HG02610 (cell line): ENCODE data around the gene ADAMTSL1.

Experiments used
- ATAC-seq: cut with Tn5 transposase; IDR thresholded peaks from one replicate; pipeline ENCODE4 v1.9.1; 2021; ENCODE audit warnings: mild to moderate bottlenecking, moderate library complexity; ENCODE audit not compliant: unreplicated experiment

Gene ADAMTSL1

DNA sequence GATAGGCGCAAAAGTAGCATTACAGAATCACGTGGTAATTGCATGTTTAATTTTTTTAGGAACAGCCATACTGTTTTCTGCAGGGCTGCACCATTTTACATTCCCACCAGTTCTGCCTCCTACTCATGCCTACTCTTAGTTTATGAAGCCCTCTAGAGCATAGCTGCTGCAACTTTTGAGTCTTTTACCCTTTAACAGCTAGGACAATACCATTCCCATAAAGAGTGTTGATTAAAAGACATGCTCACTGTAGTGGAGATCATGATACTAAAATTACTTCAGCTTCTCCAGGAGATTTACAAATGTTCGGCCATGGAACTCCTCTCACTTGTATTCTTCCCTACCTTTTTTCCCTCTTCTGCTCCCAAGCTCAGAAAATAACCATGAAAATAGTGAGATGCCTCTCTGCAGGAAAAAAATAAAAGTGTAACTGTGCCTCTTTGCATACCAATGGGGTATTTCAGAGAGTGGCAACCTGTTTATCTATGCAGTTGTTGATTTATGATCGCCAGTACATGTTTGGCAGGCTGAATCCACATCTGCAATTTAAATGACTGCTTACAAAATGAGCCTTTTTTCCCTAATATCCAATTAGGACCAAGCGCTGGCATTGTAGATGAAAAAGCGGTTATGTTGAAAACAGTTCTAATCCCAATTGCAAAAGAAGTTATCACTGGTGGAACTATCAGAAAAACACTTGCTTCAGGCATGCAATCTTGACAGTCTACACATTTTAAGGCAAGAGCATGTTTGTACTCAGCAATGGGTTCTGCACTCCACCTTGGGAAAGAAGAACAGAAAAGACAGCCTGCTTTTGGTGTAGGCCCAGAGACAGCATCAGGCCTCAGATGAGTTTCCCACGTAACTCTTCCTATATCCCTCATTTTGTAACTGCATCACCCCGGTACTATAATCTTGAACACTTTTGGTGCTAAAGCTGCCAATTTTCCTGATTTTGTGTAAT is 131.1 kb downstream of the ADAMTSL1 start:
- ATAC-seq = no peak

DNA sequence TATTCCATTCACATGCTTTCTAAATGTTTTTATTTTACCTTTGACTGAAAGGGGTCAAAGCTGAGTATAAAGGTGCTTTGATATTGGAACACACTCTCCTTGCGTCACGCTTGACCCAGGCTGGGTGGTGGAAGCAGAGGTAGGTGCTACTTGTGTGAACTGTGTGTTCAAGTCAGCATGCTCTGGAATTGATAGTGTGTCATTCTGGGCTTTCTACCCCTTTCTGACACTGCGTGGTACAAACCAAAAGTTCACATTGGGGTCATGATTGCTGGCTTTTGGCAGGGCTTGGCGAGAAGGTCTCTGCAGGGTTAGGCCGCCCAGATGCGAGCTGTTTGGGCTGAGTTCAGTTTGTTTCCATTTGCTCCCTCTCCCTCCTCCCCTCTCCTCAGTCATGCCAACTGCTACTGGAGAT is 131.8 kb downstream of the ADAMTSL1 start:
- no peak for ATAC-seq

DNA sequence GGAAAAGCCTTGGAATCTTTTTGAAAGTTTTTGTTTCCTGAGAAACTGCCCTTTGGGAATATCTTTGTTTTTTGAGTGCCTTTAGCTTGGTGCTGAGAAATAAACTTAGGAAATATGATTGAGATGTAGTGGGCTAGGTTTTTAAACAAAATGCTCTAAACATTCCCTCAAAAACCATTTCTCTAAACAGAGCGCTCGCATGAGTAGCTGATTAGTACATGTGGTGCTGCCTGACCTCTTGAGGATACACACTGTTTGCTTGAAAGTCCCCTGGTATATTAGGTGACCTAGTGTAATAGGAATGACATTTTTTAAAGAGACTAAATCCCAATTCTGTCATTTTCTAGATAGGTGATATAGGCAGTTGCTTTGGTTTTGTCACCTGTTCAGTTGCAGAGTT is 132.3 kb downstream of the ADAMTSL1 start:
- ATAC-seq = no peak

DNA sequence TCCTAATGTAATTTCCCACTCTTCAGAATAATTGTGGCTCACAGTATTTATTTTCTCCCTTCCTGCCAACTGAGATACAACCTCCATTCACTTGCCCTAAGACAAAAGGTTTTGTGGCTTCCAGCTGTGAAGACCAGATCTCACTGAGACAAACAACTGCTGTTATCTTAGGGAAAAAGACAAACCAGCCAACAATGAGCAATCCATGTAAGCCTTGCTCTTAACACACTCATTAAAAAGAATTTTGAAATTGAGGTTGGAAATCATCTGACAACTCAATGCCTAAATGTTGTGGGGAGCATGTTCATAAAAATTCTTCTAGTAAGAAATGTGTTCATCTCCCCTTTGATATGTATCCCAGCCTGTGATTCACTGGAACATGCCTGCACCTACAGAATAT is 132.9 kb downstream of the ADAMTSL1 start:
- no peak for ATAC-seq

DNA sequence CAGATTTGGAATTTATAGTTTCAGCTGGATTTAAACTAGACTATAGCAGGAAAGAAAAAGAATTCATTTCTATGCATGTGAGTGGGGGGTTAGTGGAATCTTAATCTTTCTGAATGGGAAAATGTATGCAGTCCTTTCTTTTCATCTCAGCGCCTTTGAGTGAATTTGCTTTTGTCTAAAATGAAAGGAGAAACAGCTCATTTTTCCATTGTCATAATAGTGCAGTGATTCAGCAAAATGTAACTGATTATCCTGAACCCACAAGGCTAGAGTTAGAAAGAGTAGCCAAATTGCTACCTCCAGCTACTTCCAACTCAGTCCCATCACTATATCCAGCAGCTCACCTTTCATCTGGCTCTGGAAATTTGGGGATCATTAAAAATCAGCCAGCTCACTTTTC is 134.4 kb downstream of the ADAMTSL1 start:
- no peak for ATAC-seq

DNA sequence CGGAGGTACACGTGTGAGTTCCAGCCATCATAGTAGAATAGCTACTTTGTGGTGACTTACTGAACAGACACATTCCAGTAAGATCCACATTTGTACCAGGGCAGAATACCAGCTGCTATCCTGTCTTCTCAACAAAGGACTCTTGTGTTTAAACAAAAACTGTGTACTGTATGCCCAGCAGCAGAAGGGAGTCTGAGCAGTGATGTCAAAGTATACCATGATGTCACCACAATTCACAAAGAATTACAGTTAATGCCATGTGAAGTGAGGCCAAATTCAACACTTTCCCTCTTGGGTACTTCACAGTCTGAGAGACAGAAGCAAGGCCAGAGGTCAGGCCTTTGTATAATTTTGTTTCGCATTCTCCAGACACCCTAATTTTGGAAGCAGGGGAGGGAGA is 137.0 kb downstream of the ADAMTSL1 start:
- ATAC-seq = no peak

DNA sequence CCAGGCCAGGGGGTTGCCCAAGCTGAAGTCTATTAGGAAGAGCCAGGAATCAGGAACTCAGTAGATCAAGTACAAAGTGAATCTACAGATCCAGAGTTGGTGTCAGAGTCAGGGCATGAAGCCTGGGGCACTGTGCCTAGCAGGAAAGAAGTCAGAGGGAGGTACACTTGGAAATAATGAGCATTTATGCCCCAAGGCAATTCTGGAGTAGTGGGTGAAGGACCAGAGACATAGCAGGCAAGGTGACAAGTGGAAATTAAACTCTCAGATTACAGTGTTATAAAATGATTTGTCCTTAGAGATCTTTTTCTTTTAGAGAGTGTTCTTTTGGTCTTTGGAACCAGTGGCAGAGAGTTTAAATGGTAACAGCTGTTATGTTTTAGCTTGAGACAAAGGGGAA is 138.0 kb downstream of the ADAMTSL1 start:
- ATAC-seq = no peak

DNA sequence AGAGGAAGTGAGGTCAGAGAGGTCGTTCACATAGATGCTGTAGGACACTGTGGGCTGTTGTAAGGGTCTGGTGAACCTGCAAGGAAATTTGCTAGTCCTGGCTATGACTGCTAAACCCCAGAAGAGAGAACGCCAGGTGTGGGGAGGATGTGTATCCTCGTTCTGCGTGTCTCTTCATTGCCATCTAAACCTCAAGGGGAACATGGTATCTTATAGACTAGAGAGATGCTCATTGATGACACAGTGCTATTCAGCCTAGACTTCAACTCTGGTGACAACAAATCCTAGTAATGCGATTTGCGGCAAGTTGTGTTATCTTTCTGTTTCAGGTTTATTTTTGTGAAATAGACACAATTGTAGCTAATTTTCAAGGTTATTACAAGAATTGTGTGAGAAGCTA is 140.2 kb downstream of the ADAMTSL1 start:
- ATAC-seq = no peak

DNA sequence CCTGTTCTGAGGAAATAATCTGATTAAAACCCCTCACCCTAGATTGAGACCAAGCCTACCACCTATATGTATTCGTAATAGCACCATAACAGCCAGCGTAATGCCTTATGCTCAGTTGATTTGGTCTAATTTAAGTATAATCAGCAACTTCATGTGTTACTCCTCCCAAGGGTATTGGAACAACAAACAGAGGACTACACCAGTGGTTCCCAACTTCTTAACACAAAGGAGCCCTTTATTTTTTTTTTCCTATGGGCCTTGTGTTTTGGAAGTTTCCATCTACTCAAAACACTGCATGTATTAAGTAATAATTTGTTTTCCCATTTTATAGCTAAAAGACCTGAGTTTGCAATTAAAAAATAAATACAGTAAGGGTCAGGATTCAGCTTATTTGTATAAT is 140.7 kb downstream of the ADAMTSL1 start:
- no peak for ATAC-seq

DNA sequence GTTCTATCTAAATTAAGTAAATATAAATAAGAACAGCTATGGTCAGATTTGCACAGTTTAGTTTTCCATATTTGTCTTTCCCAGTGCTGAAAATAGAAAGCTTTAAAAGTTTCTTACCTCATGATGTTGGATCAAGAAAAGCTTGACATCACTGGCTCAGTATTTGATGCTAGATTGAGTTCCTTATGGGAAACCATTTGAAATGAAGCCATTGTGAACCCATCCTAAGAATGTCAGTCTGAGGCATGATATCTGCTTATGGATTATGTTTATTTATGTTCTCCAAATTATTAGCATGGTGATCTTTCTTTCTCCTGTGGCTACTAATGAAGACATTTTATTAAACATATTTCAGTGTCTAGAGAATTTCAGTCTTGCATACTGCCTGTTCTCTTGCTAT is 143.0 kb downstream of the ADAMTSL1 start:
- ATAC-seq = no peak

DNA sequence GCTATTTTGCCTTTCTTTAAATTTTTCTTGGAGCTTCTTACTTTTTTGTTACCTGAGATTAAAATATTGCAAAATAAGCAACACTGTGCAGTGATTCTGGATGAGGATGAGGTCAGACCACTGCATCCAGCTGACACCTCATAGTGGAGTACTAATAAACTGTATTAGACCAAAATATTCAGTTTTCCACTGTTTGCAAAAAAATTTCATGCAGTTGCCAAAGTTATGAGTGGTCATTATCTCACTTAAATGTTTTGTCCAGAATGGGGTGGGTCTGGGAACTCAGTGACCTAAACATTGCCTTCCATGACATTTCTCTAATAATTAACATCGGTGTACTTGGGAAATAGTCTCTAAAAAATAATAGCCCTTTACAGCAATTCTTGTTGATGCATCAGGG is 143.8 kb downstream of the ADAMTSL1 start:
- ATAC-seq = no peak

DNA sequence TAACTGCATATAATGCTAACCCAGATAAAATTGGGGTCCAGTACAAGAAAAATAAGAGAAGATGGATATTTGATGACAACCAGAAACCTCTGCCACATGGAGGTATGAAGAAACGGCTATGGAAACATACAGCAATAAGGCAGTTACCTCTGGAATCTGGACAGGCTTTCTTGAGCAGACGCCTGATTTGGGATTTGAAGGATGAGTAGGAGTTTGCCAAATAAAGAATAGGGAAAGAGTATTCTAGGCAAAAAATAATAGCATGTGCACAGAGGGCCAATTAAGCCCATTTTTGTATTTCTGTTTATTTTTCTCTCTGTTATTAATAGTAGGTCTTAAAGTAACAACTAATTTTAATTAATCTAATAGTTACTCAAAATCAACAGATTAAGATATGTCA is 144.9 kb downstream of the ADAMTSL1 start:
- ATAC-seq = no peak

DNA sequence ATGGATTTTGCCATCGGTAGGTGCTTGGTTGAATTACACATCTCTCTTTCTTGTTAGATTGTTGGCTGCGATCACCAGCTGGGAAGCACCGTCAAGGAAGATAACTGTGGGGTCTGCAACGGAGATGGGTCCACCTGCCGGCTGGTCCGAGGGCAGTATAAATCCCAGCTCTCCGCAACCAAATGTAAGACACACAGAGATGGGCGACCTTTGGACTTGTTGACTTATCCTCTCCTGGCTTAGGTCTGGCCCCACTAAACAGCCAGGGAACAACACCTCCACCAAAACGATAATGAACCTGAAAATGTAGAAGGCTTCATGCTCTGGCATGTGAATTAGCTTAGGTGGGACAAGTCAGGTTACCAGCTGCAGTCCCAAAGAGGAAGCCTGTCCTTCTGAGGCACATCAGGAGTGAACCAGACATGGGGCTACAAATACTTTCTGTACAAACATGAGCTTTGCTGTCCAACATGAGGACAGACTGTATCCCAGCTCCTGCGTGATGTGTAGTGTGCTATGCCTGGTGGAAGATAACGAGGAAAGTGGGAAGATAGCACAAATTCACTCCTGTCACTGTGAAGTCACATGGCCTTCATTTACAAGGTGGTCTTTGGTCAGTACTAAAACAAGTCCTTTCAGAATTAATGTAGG is 148.4 kb downstream of the ADAMTSL1 start:
- ATAC-seq = no peak

DNA sequence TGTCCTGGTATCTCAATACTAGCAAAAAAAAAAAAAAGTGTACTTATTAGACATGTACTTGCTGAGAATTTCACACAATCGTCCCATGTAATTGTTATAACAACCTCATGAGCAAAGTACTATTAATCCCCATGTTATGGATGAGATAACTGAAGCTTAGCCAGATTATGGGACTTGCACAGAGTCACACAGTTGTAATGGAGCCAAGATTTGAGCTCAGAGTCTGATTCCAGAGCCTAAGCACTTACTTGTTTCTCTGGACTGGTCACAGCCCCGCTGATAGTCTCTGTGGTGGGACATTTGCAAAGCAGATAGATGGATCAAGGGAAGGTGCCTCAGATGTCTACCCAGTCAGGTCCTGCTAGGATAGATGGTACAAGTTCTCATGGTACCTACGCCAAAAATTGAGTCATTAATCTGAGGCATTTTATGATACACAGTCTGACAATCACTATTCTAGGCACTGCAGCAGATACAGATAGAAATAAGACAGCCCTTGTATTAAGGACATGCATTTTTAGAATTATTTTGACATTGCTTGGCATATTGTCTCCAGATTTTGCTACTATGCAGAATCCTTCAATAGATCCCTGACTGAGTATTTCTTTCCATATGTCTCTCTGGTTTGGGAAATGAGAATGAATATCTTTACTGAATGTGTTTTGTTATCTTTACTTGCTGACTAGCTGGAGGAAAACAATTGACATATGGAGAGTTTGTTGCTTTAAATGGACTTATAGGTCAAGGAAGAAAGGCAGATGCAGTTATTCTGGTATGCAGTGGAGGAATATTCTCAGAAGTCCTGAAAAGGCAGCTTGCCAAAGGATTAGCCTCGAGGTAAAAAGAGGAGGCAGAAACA is 149.5 kb downstream of the ADAMTSL1 start:
- no peak for ATAC-seq

DNA sequence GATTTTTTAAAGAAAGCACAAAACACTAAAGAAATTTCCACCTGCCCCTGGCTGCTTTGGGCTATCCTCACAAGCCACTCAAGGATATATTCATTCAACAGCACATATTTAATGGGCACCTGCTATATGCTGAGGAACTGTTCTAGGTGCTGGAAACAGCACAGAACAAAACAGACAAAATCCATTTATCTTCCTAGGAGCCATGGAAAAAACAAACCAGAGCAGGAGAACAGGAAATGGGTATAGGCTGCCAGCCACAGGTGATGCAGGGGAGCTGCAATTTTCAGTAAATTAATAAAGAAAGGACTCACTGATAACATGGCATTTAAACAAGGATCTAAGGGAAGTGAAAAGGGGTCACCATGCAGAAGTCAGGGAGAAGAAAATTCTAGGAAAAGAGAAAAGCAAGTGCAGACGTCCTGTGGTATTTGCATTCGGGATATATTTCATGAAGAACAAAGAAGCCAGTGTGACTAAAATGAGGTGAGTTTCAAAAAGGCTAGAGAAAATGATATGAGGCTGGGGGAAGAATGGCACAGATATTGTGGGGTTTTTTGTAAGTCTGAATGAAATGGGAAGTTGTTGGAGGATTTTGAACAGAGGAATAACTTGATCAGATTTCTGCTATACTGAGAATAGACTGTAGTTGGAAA is 152.2 kb downstream of the ADAMTSL1 start:
- ATAC-seq = no peak

DNA sequence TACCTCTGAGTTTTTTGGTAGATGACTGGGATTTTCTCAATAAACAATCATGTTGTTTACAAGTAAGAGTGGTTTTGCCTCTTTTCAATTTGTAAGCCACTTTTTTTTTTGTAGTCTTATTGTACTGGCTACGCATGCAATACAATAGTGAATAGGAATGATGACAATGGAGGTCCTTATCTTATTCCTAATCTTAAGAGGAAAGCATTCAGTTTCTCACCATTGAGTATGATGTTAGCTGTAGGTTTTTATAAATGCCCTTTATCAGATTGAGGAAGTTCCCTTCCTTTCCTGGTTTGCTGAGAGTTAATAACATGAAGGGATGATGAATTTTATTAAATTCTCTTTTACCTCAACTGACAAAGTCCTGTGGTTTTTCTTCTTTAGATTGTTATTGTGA is 155.2 kb downstream of the ADAMTSL1 start:
- no peak for ATAC-seq

DNA sequence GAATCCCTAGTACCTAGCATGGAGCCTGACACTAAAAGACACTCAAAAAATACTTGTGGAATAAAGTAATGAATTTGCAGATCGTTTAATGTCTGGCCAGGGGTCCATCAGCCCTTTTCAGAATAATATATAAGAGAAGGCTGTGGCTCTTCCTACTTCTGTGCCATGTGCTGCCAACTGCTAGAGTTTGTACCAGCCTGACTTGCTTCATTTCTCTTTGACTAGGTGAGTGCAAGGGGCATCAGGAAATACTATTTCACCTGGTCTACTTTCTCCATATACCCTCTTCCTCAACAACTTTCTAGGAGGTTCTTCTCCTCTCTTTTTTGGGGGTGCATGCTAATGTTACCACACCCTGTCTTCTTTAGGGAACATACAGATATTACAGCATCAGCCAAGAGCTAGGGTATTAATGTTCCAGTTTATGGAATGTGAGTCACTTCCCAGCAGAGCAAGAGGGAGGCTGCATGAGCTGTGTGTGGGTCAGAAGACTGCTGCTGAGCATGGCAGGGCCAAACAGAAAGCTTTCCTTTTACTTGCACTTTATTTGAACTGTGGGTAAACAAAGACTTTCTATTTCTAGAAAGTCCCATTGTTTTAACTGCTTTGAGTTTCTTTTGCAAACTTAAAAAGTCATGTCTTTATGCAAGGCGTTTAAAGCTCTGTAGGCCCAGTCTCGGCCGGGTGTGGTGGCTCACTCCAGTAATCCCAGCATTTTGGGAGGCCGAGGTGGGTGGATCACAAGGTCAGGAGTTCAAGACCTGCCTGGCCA is 158.9 kb downstream of the ADAMTSL1 start:
- ATAC-seq = no peak

DNA sequence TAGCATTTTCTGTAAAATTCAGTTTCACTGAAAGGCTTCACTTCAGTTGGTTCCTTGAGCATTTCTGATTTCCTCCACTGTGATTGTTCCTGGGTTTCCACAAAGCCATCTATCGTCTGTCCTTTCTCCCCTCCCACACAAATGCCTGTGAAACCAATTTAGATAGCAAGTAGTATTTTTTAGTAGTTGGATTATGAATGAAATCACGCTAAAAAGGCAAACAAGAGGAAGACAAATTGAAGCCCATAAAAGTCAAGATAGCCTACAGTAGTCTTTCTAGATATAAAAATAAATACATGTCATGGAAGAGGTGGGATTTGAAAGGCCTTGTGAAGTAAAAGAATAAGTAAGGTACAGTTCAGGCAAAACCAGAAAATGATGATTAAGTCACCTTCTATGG is 162.8 kb downstream of the ADAMTSL1 start:
- ATAC-seq = no peak

DNA sequence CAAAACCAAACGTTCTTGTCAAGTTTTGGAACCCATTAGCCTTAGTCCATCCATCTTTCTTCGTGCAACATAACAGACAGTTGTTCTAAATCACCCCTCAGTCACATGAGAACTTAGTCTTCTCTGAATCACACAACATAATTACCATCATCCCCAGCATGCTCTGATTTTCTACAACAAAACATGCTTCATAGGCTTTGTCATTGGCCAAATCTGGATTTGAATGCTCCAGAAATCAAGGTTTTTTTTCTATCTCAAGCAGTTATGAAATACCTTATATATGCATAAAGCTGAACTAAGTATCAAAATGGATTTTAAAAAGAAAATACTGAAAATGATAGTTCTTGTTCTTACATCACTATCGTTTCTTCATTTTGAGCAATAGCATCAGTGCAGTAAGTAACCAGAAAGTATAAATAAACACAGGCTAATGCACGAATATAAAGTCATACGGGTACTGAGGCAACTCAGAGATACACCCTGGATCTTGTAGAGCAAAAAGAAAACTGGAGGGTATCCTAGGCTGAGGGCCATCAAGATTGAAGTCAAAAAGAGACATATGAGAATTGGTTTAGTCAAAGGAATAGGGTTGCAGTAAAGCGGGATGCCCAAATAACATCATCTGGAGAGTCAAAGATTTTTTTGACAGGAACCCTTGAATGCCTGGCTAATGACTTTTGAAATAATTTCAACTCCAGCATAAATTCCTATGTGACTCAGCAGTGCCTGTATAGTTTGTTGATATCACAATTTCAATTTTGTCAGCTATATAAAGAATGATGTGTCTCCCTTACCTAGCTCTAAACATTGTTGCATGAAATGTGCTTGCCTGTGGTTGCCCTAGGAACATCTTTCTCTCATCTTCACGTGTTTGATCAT is 164.7 kb downstream of the ADAMTSL1 start:
- no peak for ATAC-seq
